C4-2B (cell line): ENCODE results near the gene LCE3E.

Source experiments
- CTCF ChIP-seq: fragments of 450-650 bp; conservative IDR thresholded peaks from 2 replicates; pipeline ENCODE4 v1.5.1; 2017; ENCODE audit warnings: mild to moderate bottlenecking
- ZFX ChIP-seq: fragments of 450-650 bp; IDR thresholded peaks from 2 replicates; pipeline ENCODE4 v1.6.1; 2017

DNA sequence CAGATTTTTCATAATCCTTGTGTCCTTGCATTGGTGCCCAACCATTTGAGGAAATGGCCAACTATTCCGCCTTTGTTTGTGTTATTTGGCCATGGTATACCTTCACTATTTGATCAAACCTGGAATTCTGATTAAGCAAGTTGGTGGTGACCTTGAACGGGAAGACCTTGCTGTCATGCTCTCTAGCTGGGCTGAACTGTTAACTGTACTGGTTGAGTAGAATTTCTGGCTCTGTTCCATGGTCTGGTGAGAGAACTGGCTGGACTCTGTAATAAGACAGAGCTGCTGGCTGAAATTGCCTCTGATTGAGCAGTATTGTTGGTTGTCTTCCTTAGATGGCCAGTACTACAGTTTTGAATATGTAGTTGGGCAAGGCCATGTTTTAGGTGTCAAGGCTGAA, 30.4 kb upstream of the LCE3E start:
- TF ChIP-seq CTCF (no peak), ZFX (no peak)
